NT2/D1 (cell line): ENCODE data around the gene TTC21A.
"Not testable (repeated sequence)": the region's sequence is repeated elsewhere in the genome, so short reads cannot be mapped to it uniquely, and the experiment has no call there.

Source experiments
- DNase-seq: peaks from one replicate; pipeline ENCODE4 v3.0.0-alpha.2; 2011; ENCODE audit warnings: low read depth, low spot score
- H3K27me3 ChIP-seq: 2 replicates; pipeline ENCODE4 v1.6.0; 2011; ENCODE audit warnings: mild to moderate bottlenecking; ENCODE audit not compliant: insufficient read length, insufficient read depth
- H3K36me3 ChIP-seq: 2 replicates; pipeline ENCODE4 v1.6.1; 2011; ENCODE audit warnings: mild to moderate bottlenecking, low read length, mixed read lengths; ENCODE audit not compliant: insufficient read depth, insufficient read length
- H3K4me1 ChIP-seq: 2 replicates; pipeline ENCODE4 v1.5.1; 2011; ENCODE audit not compliant: insufficient read depth, insufficient read length
- H3K4me3 ChIP-seq: 2 replicates; pipeline ENCODE4 v1.5.1; 2011; ENCODE audit warnings: low read depth; ENCODE audit not compliant: insufficient read length
- H3K9ac ChIP-seq: 2 replicates; pipeline ENCODE4 v1.6.0; 2011; ENCODE audit warnings: low read depth; ENCODE audit not compliant: insufficient read length
- H3K9me3 ChIP-seq: 2 replicates; pipeline ENCODE4 v1.5.1; 2011; ENCODE audit warnings: mild to moderate bottlenecking, low read length; ENCODE audit not compliant: insufficient read depth
- SUZ12 ChIP-seq: IDR thresholded peaks from 2 replicates; pipeline ENCODE4 v1.6.1; 2011; ENCODE audit not compliant: insufficient read length, insufficient read depth; ENCODE audit errors: extremely low read depth
- YY1 ChIP-seq: IDR thresholded peaks from 2 replicates; pipeline ENCODE4 v1.6.1; 2011; ENCODE audit not compliant: insufficient read length, insufficient read depth
- ZNF274 ChIP-seq: IDR thresholded peaks from 2 replicates; pipeline ENCODE4 v1.6.1; 2011; ENCODE audit warnings: mild to moderate bottlenecking, low read depth, low read length

TTC21A gene

DNA sequence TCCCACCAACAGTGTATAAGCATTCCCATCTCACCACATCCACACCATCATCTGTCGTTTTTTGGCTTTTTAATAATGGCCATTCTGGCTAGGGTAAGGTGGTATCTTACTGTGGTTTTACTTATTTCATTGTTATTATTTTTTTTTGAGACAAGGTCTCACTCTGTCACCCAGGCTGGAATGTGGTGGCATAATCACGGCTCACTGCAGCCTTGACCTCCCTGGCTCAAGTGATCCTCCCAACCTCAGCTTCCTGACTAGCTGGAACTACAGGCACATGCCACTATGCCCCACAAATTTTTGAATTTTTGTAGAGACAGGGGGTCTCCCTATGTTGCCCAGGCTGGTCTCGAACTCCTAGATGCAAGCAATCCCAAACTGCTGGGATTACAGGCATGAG is 56.9 kb downstream of the TTC21A start:
- Histone ChIP-seq H3K36me3 (no peaks in the 10 kb centered on the region), H3K9me3 (peaks cover 5% of the 10 kb centered on the region; the same call in 1 of the 2 replicates), H3K27me3 (no peaks in the 10 kb centered on the region), H3K4me1 (no peaks in the 10 kb centered on the region), H3K4me3 (no peak overlapping the region), H3K9ac (no peak overlapping the region)
- no peak for DNase-seq
- TF ChIP-seq SUZ12 (no peak), YY1 (no peak), ZNF274 (no peak)

DNA sequence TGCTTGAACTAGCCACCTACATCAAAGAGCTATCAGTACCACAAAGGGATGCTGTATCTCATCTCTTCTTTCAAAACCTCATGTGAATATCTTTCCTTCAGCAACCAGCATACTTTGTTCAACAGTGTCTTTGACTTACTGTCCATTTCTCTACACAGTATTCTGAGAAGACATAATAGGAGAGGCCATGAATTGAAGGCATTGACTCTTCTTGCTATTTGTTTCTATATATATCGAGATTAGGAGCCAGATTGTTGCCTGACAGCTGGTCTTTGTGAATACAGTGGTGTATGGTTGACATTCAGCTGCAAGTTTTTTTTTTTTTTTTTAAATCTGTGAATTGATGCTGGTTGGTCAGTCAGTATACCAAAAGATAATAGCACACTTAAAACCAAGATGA is 58.0 kb downstream of the TTC21A start:
- Histone ChIP-seq H3K27me3 (no peaks in the 10 kb centered on the region), H3K36me3 (no peaks in the 10 kb centered on the region), H3K9ac (no peak overlapping the region), H3K9me3 (peaks cover 5% of the 10 kb centered on the region; the same call in 1 of the 2 replicates), H3K4me1 (no peaks in the 10 kb centered on the region), H3K4me3 (no peak overlapping the region)
- TF ChIP-seq ZNF274 (no peak), SUZ12 (no peak), YY1 (no peak)
- DNase-seq = no peak

DNA sequence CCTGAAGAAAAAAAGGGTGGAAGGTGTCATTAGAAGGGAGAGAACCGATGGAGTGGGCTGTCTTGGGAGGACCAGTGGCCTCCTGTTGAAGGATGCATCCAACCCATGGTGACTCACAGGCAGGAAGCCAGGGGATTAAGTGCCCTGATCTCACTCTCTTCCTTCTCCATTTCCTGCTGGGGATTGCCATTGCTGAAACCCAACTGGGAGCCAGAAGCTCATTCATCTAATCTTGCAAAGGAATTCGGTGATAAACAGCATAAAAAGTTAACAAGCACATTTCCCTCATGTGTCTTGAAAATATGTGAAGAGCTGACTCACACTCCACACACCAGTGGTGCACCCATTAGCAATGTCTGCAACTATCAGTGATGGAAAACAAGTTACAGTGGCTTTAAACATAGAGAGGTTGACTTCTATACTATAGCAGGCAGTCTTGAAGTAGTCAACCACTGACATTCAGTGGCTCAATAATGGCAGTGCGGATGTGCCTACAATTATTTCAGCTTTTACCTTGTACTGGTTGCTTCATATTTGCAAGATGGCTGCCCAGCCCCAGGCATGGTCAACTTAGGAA is 58.7 kb downstream of the TTC21A start:
- no peak for TF ChIP-seq ZNF274
- TF ChIP-seq YY1 = no peak
- no peak for TF ChIP-seq SUZ12
- H3K27me3 ChIP-seq = no peaks in the 10 kb centered on the region
- no peak for DNase-seq
- H3K9ac ChIP-seq = no peak overlapping the region
- no peak overlapping the region for H3K4me3 ChIP-seq
- H3K36me3 ChIP-seq = no peaks in the 10 kb centered on the region
- peaks cover 5% of the 10 kb centered on the region; the same call in 1 of the 2 replicates for H3K9me3 ChIP-seq
- H3K4me1 ChIP-seq = peaks cover 2% of the 10 kb centered on the region

DNA sequence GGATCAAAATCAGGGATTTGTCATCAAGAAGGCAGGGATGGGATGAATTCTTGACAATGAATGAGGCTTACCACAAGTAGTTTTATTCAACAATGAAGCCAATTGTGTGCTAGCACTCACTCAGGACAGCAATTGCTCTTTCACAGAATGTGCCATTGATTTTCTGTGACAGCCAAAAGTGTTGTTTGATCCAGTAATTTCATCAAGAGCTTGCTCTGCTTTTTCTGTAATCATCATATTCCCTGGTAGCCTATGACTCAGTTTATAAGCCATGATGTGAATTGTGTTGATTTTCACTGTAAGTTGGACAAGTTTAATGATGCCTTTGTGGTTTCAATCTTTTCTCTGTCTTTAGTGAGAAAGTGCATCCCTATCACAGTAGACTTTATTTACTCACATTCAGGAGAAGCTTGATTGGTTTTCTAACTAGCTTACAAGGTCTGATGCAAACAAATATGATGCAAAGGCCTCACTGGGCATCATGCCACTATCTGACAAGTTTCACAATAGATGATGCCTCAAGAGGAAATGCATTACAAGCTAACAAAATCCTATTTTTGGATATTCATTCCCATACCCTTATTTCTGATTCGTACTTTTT is 59.6 kb downstream of the TTC21A start:
- Histone ChIP-seq H3K36me3 (no peaks in the 10 kb centered on the region), H3K27me3 (no peaks in the 10 kb centered on the region), H3K9me3 (peaks cover 5% of the 10 kb centered on the region; the same call in 1 of the 2 replicates), H3K9ac (no peak overlapping the region), H3K4me3 (no peak overlapping the region), H3K4me1 (peaks cover 2% of the 10 kb centered on the region)
- no peak for TF ChIP-seq SUZ12
- no peak for TF ChIP-seq ZNF274
- no peak for TF ChIP-seq YY1
- no peak for DNase-seq

DNA sequence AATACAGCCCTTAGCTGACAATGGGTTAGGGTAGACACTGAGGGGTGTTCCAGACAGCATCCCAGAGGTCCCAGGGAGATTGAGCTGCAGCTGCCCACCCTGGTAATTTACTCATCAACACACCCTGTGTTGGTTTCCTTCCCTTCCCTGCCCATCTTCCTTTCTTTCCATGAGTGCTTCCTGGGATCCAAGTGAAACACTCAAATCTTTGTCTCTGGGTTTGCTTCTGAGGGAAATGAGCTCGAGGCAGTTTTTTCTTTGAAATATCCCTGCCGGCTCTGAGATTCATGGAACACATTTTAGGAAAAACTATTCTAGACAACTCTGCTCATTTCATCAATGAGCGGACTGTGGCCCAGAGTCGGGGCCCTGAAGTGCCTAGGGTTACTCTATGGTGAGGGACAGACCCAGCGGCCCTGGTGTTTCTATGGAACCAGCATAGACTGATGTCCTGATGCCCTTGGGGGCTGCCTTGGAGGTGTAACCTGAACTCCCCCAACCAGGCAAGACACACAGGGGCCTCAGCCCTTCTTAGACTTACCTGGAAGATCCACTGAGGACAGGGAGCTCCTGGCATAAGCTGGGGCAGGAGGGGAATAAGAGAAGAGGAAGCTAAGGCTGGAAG is 60.8 kb downstream of the TTC21A start:
- H3K9ac ChIP-seq = no peak overlapping the region
- TF ChIP-seq YY1 = no peak
- TF ChIP-seq SUZ12 = no peak
- TF ChIP-seq ZNF274 = no peak

DNA sequence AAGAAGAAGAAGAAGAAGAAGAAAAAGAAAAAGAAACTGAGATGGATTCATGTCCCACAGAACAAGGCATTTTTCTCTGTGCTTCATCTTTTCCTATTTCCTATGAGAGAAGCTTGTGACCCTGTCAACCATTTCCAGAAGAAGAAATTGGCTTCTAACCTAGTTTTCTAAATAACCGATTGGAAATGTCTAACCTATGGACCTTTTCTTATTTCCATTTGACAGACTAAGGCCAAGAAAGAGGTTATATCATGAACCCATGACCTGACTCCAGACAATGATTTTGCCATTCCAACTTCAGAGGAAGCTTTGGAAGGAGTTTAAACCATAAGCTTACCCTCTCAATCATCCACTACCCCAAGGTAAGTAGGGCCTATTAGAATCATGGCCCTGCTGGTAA is 62.2 kb downstream of the TTC21A start:
- Histone ChIP-seq H3K9me3 (peaks cover 3% of the 10 kb centered on the region; the same call in 1 of the 2 replicates), H3K4me3 (no peak overlapping the region), H3K4me1 (peaks cover 2% of the 10 kb centered on the region), H3K27me3 (no peaks in the 10 kb centered on the region), H3K36me3 (no peaks in the 10 kb centered on the region), H3K9ac (no peak overlapping the region)
- DNase-seq = no peak
- TF ChIP-seq YY1 (no peak), ZNF274 (no peak), SUZ12 (no peak)

More for the DNA sequence above, 60.8 kb downstream of the TTC21A start:
- Histone ChIP-seq H3K27me3 (no peaks in the 10 kb centered on the region), H3K9me3 (peaks cover 2% of the 10 kb centered on the region; the same call in 1 of the 2 replicates), H3K4me1 (peaks cover 2% of the 10 kb centered on the region), H3K36me3 (no peaks in the 10 kb centered on the region), H3K4me3 (no peak overlapping the region)
- DNase-seq = no peak

DNA sequence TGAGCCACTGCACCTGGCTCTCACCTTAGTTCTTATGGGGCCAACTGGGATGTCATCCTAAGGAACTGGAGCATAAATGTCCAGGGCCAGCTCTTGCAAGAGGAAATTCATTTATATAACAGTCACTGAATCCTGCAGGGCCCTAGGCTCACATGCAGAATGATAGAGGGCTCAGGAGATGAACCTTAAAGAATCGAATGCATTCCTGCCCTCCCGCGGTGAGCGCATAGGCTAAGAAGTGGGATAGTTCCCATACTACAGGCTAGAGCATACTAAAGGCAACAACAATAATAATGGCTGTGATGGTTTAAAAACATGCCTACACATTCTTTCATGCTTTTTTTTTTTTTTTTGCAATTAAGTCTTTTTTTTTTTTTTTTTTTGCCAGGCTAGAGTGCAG is 63.0 kb downstream of the TTC21A start:
- Histone ChIP-seq H3K9me3 (peaks cover 3% of the 10 kb centered on the region; the same call in 1 of the 2 replicates), H3K4me1 (peaks cover 2% of the 10 kb centered on the region), H3K36me3 (no peaks in the 10 kb centered on the region), H3K4me3 (no peak overlapping the region), H3K27me3 (no peaks in the 10 kb centered on the region), H3K9ac (no peak overlapping the region)
- TF ChIP-seq SUZ12 (no peak), ZNF274 (no peak), YY1 (no peak)
- DNase-seq = peak; percentile 60

DNA sequence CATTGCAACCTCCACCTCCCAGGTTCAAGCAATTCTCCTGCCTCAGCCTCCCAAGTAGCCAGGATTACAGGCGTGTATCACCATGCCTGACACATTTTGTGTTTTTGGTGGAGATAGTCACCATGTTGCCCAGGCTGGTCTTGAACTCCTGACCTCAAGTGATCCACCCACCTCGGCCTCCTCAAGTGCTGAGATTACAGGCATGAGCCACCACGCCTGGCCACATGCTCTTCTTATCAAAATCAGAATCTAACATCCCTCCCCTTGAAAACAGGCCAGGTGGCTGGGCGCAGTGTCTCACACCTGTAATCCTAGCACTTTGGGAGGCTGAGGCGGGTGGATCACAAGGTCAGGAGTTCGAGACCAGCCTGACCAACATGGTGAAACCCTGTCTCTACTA is 63.4 kb downstream of the TTC21A start:
- H3K27me3 ChIP-seq, DNase-seq, H3K36me3 ChIP-seq, H3K9me3 ChIP-seq, H3K4me1 ChIP-seq, H3K4me3 ChIP-seq, H3K9ac ChIP-seq: not testable (repeated sequence)
